Stimulated activated CD8-positive, alpha-beta memory T cell treated with anti-CD3 and anti-CD28 coated beads, Interleukin-15, amount 100 ng/mL, for 1 hour (primary cell): ENCODE results near the gene PRKCB.

ENCODE experiments used
- DNase-seq: peaks from one replicate; pipeline ENCODE4 v3.0.0-alpha.2; 2020; ENCODE audit warnings: low read depth

Gene PRKCB

DNA sequence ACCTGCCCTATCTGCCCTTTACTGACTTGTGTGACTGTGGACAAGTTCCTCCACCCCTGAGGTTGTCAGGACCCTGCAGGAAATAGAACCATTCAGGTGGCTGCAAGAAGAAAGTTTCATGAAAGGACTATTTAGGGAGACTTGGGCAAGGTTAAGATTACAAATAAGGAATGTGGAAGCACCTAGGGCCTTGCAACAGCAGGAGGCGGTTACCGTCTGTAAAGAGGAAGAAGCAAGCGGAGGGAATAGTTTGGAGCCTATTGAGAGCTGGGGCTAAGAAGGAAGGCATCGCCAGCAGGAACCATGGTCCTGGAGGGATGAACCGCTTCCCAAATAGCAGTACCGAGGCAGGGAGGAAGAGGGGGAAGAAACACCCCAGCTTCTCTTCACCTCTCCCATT is 132.4 kb downstream of the PRKCB start:
- no peak for DNase-seq

DNA sequence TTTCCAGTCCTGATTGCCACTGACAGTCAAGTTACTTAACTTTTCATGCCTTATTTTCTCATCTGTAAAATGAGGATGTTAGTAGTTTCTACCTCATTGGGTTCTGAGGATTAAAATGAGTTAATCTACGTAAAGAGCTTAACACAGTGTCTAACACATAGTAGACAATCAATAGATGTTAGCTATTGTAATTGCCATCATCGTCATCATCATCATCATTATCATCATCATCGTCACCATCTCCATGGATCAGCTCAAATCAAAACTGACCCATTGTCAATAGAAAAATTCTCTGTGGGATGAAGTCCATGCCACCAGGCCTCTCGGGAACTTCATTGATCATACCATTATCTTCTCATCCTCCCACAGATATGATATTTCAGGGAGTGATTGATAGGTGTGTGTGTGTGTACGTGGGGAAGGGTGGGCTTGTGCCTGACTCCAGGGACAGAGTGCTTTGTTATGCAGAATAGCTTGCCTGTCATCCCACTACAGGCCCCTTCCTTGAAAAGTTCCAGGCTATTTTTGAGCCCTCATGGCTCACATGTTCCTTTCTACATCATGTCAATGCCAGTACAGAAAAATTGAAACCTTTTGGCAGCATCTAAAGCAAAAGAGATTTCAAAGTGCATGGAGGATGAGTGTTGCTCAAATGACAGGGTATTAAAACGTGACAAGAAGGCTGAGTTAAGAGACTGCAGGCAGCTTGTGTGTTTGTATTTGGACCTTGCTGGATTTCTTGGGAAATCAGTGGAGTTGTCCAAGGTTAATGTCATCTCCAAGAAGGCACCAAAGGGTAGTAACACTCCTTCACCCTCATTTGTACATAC is 133.9 kb downstream of the PRKCB start:
- no peak for DNase-seq

- DNase-seq = no peak
These were observed 138.4 kb downstream of the PRKCB start for GRCh38 chr16:23974223-23974622.

- no peak for DNase-seq
These were observed 139.5 kb downstream of the PRKCB start for GRCh38 chr16:23975293-23975692.

DNA sequence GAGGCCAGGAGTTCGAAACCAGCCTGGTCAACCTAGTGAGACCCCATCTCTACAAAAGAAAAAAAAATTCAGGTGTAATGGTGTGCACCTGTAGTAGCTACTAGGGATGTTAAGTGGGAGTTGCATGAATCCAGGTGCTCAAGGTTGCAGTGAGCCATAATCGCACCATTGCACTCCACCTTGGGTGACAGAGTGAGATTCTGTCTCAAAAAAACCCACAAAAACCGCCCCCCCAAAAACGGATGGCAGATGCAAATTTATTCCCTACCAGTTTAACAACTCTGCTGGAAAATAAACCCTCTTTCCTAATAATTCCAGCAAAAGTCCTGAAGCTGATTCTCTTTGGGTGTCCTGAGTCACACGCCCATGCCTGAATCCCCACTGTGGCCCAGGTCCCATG is 140.3 kb downstream of the PRKCB start:
- no peak for DNase-seq

DNA sequence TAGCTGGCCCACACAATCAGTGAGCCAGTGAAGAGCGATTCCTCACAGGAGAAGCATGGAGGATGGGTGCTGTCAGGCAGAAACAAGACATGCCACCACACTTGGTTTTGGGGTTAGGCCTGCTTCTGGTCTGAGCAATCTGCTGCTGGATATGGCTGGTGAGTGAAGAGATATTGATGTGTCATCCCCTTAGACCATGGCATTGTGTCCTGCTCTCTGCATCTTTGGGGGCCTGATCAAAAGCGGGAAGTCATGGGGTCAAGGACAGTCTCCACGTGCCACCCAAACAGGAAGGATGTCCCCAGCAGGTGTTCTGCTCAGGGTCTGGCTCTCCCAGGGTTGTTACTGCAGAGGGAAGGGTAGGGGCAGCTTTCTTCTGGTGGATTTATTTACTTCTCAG is 140.7 kb downstream of the PRKCB start:
- no peak for DNase-seq

GRCh38 chr16:23979441-23979840 is 143.7 kb downstream of the PRKCB start:
- DNase-seq = no peak

GRCh38 chr16:23979982-23980381 is 144.2 kb downstream of the PRKCB start:
- DNase-seq = no peak

- no peak for DNase-seq
These were observed 145.9 kb downstream of the PRKCB start for GRCh38 chr16:23981429-23982399.

DNA sequence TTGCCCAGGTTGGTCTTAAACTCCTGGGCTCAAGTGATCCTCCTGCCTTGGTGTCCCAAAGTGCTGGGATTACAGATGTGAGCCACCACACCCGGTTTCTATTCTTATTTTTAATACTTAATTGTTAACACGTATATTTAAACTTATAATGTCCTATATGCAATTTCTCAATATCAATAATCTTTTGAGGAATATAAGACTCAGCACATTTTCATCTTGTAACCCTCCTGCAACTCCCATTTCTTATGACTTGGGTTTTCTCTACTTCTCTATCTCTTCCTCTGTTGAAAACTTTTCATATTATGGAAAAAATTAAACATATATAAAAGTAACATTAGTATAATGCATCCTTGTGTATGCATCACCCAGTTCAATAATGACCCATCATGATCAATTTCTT is 150.7 kb downstream of the PRKCB start:
- DNase-seq = no peak

DNA sequence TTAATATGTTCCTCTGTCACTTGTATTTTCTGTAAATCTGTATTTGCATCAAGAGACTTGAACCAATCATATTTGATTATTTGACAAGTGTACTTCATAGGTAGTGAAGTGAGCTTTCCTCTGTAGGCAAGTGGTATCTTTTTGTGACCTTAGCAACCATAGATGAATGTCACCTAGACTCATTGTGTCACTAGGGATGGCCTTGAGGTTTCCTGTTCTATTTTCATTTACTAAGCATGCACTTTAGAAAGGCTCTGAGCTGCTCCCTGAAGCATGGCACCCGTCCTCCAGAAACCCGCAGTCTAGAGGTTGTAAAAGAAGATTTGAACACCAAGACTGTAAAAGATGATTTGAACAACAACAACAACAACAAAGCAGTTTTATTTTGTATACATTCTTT is 151.7 kb downstream of the PRKCB start:
- no peak for DNase-seq

DNA sequence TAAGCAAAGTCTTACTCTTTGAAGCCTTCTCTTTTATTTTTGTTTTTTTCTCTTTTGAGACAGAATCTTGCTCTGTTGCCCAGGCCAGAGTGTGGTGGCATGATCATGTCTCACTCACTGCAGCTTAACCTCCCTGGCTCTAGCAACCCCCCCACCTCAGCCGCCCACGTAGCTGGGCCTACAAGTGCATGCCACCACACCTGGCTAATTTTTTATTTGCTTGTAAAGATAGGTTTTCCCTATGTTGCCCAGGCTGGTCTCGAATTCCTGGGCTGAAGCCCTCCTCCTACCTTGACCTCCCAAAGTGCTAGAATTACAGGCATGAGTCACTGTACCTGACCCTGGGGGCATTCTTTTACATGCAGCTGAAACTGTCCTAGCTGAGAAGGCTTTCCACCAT is 154.7 kb downstream of the PRKCB start:
- DNase-seq = no peak

- DNase-seq = no peak
These were observed 155.3 kb downstream of the PRKCB start for GRCh38 chr16:23991066-23991465.

GRCh38 chr16:23994615-23995014 is 158.8 kb downstream of the PRKCB start:
- no peak for DNase-seq

GRCh38 chr16:23996258-23996955 is 160.6 kb downstream of the PRKCB start:
- no peak for DNase-seq

- DNase-seq = no peak
These were observed 163.0 kb downstream of the PRKCB start for GRCh38 chr16:23998771-23999170.

- DNase-seq = no peak
These were observed 163.9 kb downstream of the PRKCB start for GRCh38 chr16:23999663-24000062.

- no peak for DNase-seq
These were observed 165.9 kb downstream of the PRKCB start for GRCh38 chr16:24001710-24002109.

- no peak for DNase-seq
These were observed 166.8 kb downstream of the PRKCB start for GRCh38 chr16:24002619-24003018.

DNA sequence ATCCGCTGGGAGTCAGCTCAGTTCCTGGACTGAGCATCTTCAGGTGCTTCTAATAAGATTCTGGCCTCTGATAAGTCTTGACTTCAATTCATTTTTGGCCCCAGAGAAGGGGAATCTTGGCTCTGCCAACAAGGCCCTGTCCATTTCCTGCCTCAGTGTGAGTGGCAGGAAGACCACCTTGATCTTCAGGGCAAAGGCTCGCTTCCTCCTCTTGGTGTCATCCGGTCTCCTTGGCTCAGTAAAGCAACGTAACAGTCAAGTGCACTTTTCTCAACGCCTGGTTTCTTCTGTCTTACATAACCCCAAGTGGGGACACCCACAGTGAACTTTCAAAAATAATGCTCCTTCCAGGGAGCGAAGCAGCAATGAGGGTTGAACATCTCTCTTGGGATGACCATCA is 169.8 kb downstream of the PRKCB start:
- DNase-seq = no peak

DNA sequence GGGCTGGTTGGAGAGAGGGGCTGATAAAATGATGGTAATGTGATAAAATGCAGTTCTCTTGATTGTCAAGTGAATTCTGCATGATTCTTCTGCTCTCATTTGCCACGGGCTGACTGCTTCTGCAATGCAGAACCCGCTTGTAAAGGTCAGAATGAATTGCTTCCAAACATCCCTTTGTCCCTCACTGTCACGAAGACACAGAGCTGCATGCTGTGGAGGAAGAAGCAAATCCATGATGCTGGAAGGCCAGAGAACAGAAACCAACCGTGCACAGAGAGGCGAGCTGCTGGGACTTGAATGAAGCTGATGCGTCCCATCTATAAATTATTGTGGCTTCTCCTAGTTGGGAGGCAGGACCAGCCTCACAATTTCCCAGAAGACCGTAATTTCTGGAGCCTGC is 171.6 kb downstream of the PRKCB start:
- DNase-seq = no peak

DNA sequence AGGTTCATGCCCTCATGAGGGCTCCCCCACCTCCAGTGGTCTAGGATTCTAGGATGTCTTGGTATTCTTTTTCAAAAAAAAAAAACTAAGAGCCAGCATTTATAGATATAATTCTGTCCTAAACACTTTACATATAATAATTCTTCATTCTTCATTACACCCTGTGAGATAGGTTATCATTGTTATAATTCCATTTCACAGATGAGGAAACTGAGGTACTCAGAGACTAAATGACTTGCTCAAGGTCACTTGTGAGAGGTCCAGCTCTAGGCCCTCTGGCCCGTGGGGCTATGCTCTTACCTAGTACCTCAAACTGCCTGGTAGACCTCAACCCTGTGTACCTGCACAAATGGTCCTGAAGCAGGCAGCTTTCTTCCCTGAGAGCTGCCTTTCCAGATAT is 172.2 kb downstream of the PRKCB start:
- no peak for DNase-seq

- no peak for DNase-seq
These were observed 173.3 kb downstream of the PRKCB start for GRCh38 chr16:24009098-24009497.
